GM19324 (cell line): ENCODE measurements around the gene SSBP3.
"Not testable (repeated sequence)": the region's sequence is repeated elsewhere in the genome, so short reads cannot be mapped to it uniquely, and the experiment has no call there.

Experiments used
- ATAC-seq: cut with Tn5 transposase; IDR thresholded peaks from one replicate; pipeline ENCODE4 v1.9.1; 2021; ENCODE audit warnings: mild to moderate bottlenecking, moderate library complexity; ENCODE audit not compliant: unreplicated experiment, low FRiP score

SSBP3 gene

GRCh38 chr1:54253480-54253879, 152.7 kb downstream of the SSBP3 start:
- ATAC-seq = no peak

DNA sequence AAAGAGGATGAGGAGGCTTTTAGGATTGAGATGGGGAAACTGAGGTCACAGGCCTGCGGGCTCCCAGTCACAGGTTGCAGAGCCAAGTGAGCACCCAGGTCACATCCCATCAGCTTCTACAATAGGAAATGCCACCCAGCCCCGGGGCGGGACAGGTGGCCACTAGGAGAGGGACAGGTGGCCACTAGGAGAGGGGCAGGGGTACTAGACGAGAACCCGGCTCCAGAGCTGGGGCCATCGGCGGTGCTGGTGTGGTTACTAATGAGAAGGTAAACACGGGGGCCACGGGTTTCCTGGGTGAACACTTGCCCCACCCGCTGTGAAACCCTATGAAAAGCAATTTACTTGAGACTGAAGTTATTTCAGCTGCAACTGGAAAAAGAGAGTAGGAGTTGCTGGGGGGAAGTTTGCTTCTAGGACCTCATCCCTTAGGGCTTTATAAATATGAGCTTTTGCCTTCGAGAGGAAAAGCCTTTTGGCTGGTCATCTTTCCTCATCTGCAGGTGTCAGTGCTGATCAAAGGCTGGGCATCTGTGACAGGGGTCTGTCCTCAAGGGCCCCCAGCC, 153.7 kb downstream of the SSBP3 start:
- no peak for ATAC-seq

GRCh38 chr1:54250670-54251069, 155.5 kb downstream of the SSBP3 start:
- no peak for ATAC-seq

GRCh38 chr1:54249819-54250435, 156.3 kb downstream of the SSBP3 start:
- no peak for ATAC-seq

DNA sequence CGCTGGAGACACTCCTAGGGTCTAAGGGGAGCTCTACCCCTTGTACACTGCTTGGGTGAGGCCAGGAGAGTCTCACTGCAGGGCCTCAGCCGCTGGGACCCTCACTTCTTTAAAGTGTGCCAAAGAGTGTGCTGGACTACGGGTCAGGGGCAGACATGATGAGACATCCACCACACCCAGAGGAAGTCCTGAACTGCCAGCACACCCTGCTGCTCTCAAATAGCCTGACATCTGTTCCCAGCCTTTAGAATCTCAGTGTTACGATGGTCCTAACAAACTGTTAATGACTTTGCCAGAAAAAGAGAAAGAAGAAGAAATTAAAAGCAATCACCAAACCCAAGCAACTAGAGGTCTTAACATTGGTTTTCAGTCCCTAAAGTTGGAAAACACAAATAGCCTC, 157.2 kb downstream of the SSBP3 start:
- no peak for ATAC-seq

DNA sequence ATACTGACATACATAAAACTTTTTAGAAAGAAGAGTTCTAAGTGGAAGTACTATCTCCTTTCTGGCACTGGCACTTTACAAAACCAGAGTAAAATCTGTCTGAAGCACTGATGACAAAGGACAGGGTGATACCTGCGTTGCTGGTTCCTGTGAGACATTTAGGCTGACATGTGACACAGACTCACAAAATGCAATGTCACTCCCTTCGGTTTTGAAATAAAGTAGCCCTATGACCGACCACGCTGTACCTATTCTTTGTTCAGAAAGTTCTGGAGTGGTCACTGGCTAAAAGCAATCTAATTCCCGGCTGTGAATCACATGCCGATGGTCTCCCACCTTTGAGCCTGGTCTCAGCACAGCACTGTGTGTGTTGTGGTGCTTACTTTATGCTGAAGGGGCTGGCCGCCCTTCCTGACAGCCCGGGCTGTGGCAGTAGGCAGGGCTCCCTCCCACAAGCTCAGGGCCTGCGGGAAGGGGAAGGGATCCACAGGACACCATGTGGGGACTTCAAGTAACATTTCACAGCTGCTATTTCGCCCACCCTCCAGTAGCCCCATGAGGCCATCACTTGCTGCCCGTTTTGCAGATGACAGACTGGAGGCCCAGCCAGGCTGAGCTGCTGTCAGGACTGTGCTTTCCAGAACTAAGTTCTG, 158.2 kb downstream of the SSBP3 start:
- no peak for ATAC-seq

- no peak for ATAC-seq
These were observed 160.0 kb downstream of the SSBP3 start for GRCh38 chr1:54246116-54246721.

- no peak for ATAC-seq
These were observed 160.7 kb downstream of the SSBP3 start for GRCh38 chr1:54245501-54245900.

DNA sequence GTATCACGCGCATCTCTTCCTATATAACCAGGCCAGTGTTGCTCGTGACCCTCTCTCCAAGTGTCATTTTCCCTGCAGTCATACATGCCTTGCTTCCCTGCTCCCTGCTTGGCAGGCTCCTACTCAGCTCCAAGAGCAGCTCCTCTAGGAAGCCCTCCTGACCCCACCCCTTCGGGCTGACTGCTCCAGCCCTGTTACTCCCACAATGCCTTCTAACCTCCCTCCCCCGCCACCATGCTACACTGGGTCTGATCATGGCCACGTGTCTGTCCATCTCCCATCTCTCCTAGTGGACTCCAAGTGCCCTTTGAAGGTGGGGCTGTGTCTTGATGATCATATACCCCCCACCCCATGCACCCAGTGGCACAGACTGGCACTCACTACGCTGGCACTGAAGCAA, 161.5 kb downstream of the SSBP3 start:
- ATAC-seq = no peak

GRCh38 chr1:54243022-54243421, 163.2 kb downstream of the SSBP3 start:
- ATAC-seq = no peak

GRCh38 chr1:54241364-54241763, 164.8 kb downstream of the SSBP3 start:
- ATAC-seq = no peak

DNA sequence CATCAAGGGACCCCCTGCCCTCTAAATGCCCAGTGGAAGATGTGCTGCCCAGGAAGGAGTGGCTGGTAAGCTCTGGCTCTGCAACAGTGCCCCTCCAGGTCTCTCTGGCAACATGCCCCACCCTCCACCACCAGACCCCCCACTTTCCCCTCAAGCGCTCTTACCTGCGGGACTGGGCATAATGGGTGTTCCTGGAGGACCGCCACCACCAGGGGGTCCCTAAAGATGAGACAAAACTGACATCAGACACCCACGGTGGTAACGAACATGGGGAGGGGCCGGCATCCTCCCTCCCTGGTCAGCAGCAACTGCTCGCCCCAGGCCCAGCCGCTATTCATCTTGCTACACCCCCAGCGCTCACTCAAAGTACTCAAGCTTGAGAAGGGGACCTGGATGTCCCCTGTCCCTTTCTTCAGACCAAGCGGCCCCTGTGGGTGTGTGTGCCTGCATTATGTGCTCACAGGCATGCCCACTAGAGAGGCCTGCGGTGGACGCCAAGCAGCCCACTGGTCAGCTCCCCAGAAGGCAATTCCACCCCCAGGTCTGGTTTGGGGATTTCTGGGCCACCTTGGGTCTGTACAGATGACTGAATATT, 165.4 kb downstream of the SSBP3 start:
- ATAC-seq = no peak

GRCh38 chr1:54239631-54240031, 166.6 kb downstream of the SSBP3 start:
- no peak for ATAC-seq

GRCh38 chr1:54239035-54239383, 167.2 kb downstream of the SSBP3 start:
- no peak for ATAC-seq

- no peak for ATAC-seq
These were observed 167.7 kb downstream of the SSBP3 start for GRCh38 chr1:54238353-54239034.

GRCh38 chr1:54237586-54237985, 168.6 kb downstream of the SSBP3 start:
- ATAC-seq = no peak

- no peak for ATAC-seq
These were observed 171.9 kb downstream of the SSBP3 start for GRCh38 chr1:54234284-54234683.

DNA sequence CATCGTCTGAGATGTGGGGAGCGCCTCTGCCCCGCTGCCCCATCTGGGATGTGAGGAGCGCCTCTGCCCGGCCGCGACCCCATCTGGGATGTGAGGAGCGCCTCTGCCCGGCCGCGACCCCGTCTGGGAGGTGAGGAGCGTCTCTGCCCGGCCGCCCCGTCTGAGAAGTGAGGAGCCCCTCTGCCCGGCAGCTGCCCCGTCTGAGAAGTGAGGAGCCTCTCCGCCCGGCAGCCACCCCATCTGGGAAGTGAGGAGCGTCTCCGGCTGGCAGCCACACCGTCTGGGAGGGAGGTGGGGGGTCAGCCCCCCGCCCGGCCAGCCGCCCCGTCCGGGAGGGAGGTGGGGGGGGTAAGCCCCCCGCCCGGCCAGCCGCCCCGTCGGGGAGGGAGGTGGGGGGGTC, 173.0 kb downstream of the SSBP3 start:
- not testable (repeated sequence) for ATAC-seq

- ATAC-seq = no peak
These were observed 175.5 kb downstream of the SSBP3 start for GRCh38 chr1:54230507-54231339.

- no peak for ATAC-seq
These were observed 176.8 kb downstream of the SSBP3 start for GRCh38 chr1:54229281-54229891.
